Measurements from ENCODE around the gene FBXO22. TPM values are rescaled to one million over a fixed set of nuclear protein-coding genes. Genes with fewer than 3 reads are reported as not detected.

FBXO22 gene
- total and polyA plus RNA-seq, 2 of the 13 experiments (the other 11 are each of a cell fraction or from before 2014, with no cell fraction given), result 45.7 to 112 TPM

GRCh38 chr15:75923756-75924155 lies 20.1 kb downstream of the FBXO22 start:
- Histone ChIP-seq H3K36me3 (replicated peaks in 1 of 2; ENCODE audit: control insufficient read depth in 1 of 2, insufficient read depth in 2 of 2, low read length in 2 of 2) (peaks cover 7 to 74% of the 10 kb centered on the region in 2 experiments), H3K79me2 (ENCODE audit: insufficient read depth, low read length) (peaks cover 55% of the 10 kb centered on the region), H3K4me3 (replicated peaks in 1 of 3; ENCODE audit: insufficient read depth in 1 of 3, low read depth in 2 of 3, low read length in 3 of 3) (no peak overlapping the region), H3K4me2 (ENCODE audit: low read depth, low read length) (no peak overlapping the region), H3K9ac (ENCODE audit: insufficient read depth, low read depth, low read length) (no peak overlapping the region), H3K27me3 (ENCODE audit: control insufficient read depth in 1 of 2, insufficient read depth in 2 of 2, low read length in 2 of 2) (no peaks in the 10 kb centered on the region), H3K4me1 (ENCODE audit: insufficient read depth, low read length) (peaks cover 13% of the 10 kb centered on the region), H3K27ac (ENCODE audit: extremely low read length, insufficient read depth, low read length) (no peak overlapping the region), H4K20me1 (ENCODE audit: insufficient read depth, low read length) (peaks cover 4% of the 10 kb centered on the region; the same call in 1 of the 2 replicates), H3K9me3 (ENCODE audit: low read length) (no peaks in the 10 kb centered on the region), H2AFZ (ENCODE audit: low read length) (no peak overlapping the region)
- intact Hi-C loops (cut with micrococcal nuclease; ENCODE audit: unreplicated experiment) (loop anchor here (10.0 kb wide), 1 partner anchor 199 kb away; a partner anchor contains a TSS), in situ Hi-C loops (cut with HindIII; ENCODE audit: extremely low pct_ligation_motif_present, low pct_unique_long_range_greater_than_20kb) (loop anchor here (10.0 kb wide), 2 partner anchors 109 to 199 kb away; a partner anchor contains a TSS)
- POLR2A ChIA-PET, result no interaction called here
- no TSS peak for BruUV-seq (replicated peaks)
- no peak for TF ChIP-seq HNRNPUL1 (IDR thresholded peaks at IDR 0.05; ENCODE audit: low read depth, low read length)
- TF ChIP-seq ZNF747 (CRISPR knock-in tag; IDR thresholded peaks at IDR 0.05; ENCODE audit: borderline replicate concordance), result no peak
- TF ChIP-seq ZFP91 (CRISPR knock-in tag; IDR thresholded peaks at IDR 0.05; ENCODE audit: borderline replicate concordance), result no peak
- no peak for TF ChIP-seq SMC3 (IDR thresholded peaks at IDR 0.05; ENCODE audit: low read length)
- no peak for TF ChIP-seq ZNF510 (CRISPR knock-in tag; IDR thresholded peaks at IDR 0.05; ENCODE audit: low read depth)
- TF ChIP-seq MBNL3 (CRISPR knock-in tag; conservative IDR thresholded peaks at IDR 0.05), result no peak
- TF ChIP-seq ZNF644 (CRISPR knock-in tag; IDR thresholded peaks at IDR 0.05; ENCODE audit: low read depth), result no peak
- TF ChIP-seq GPN1 (CRISPR knock-in tag; IDR thresholded peaks at IDR 0.05; ENCODE audit: borderline replicate concordance), result no peak
- CTCF ChIA-PET (ENCODE audit: low intra/inter-chr PET ratio, low total read pairs), result no interaction called here
- FAIRE-seq (no peak), ATAC-seq (no peak), DNase-seq (ENCODE audit: low spot score) (no peak)
- WGBS (ENCODE audit: low lambda C conversion rate), result 96% methylated on average over 4 of the region's 4 CpGs

Data from HepG2 (cell line).